Inferior parietal cortex (tissue), 1 donor: ENCODE measurements around the gene POLD4.
"Not testable (repeated sequence)": the region's sequence is repeated elsewhere in the genome, so short reads cannot be mapped to it uniquely, and the experiment has no call there.

ENCODE experiments used
- DNase-seq: peaks from one replicate; pipeline ENCODE4 v3.0.0-alpha.2; 2016; ENCODE audit errors: extremely low spot score

The POLD4 gene

GRCh38 chr11:67353317-67354074 is at the start of gene POLD4:
POLD4 (minus strand) TSS chr11:67353546; CDS start chr11:67353399, 147 bp downstream.
- peak; percentile 90 for DNase-seq

DNA sequence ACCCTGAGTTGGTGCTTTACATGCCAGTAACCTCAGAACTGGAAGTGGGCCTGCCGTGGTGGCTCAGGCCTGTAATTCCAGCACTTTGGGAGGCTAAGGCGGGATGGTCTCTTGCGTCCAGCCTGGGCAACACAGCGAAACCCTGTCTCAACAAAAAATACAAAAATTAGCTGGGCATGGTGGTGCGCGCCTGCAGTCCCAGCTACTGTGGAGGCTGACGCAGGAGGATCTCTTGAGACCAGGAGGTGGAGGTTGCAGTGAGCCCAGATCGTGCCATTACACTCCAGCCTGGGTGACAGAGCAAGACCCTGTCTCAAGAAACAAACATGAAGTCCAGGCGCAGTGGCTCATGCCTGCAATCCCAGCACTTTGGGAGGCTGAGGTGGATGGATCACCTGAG is 49.7 kb upstream of the POLD4 start:
- not testable (repeated sequence) for DNase-seq

- not testable (repeated sequence) for DNase-seq
Measured at GRCh38 chr11:67402192-67402839, 49.0 kb upstream of the POLD4 start.

DNA sequence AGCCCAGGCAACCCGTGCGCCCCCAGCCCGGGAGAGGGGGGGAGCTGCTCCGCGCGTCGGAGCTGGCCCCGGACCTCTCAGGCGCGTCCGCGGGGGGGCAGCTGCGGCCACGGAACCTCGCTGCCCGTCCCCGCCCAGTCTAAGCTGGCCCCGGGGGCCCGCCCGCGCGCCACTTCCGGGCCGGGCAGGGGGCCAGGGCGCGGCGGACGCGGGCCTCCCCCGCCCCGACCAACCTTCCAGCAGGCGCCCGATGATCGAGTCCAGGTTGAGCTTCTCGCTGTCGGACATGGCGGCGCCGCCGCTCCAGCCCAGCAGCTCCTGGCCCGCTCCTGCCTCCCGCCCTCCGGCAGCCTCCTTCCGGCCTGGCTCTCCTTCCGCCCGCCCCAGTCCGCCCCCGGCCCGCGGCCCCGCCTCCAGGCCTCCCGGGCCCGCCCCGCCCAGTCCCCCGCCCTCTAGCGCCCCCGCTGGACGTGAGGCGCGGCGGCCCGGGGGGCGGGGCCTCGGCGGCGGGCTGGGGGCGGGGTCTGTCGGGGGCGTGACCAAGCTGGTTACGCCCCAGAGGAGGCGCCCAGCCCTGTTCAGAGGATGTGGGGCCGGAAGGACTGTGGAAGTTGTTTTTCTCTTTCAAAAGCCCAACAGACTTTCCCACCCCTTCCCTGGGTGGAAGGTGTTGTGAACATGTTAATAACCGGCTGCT is 48.3 kb upstream of the POLD4 start, which contains the start of gene PPP1CA:
PPP1CA (minus strand) TSS at position 364 of the 697 bp plus-strand sequence; CDS start at position 288, 76 bp downstream.
- DNase-seq = peak; percentile 82

DNA sequence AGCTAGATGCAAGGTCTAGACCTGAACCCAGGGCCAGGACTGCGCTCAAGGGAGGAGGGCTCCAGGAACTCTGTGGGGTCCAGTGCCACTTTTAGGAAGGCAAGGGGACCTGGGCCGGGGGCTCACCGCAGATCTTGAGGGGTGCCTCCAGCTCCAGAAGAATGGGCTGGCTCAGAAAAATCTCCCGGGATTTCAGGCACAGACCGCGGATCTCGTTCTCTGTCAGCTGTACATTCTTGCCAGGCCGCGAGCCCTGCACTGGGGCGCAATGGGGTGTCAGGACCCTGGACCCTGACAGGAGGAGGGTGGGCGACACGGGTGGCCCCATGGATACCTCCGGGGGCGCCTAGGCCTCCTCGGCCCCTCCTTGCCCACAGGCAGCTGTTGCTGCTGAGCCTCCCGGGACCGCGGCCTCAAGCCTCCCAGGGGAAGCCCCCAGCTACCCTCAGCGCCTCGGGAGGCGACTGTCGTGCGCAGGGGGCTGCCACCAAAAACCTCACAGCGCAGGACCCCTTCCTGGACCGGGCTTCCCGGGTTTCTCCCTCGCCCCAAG is 47.7 kb upstream of the POLD4 start:
- DNase-seq = no peak

DNA sequence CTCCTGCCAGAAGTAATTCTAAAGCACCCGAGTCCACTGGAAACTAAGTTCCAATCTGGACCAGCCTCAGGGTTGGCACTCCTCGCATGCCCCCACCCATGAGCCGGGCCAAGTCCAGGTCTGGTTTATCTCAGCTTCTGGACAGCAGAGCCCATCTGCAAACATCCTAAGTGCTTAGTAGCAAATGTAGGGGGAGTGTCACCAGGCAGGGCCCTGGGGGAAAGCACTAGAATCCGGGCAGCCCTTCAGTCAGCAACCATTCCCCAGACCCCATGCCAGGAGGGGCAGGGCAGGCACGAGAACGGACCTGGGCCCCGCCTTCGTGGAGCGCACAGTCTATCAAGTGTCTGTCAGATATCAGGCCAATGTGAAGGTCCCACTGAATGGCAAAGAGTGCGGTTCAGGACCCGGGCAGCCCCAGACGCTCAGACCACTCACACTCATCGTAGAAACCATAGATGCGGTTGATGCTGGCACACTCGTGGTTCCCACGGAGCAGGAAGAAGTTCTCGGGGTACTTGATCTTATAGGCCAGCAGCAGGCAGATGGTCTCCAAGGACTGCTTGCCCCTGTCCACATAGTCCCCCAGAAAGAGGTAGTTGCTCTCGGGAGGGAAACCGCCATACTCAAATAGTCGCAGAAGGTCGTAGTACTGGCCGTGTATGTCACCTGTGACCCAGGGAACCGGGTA is 47.0 kb upstream of the POLD4 start:
- no peak for DNase-seq

GRCh38 chr11:67398661-67399563 is 45.6 kb upstream of the POLD4 start:
- no peak for DNase-seq

- DNase-seq = no peak
Measured at GRCh38 chr11:67397986-67398660, 44.8 kb upstream of the POLD4 start.

DNA sequence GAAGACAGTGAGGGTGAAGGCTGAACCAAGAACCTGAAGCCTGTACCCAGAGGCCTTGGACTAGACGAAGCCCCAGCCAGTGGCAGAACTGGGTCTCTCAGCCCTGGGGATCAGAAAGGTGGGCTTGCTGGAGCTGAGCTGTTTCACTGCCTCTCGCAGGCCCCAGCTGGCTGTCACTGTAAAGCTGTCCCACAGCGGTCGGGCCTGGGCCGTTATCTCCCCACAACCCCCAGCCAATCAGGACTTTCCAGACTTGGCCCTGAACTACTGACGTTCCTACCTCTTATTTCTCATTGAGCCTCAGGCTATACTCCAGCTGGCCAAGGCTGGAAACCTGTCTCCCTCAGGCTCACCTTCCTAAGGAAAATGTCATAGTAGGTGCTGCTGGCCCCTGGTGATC is 44.2 kb upstream of the POLD4 start:
- DNase-seq = no peak

DNA sequence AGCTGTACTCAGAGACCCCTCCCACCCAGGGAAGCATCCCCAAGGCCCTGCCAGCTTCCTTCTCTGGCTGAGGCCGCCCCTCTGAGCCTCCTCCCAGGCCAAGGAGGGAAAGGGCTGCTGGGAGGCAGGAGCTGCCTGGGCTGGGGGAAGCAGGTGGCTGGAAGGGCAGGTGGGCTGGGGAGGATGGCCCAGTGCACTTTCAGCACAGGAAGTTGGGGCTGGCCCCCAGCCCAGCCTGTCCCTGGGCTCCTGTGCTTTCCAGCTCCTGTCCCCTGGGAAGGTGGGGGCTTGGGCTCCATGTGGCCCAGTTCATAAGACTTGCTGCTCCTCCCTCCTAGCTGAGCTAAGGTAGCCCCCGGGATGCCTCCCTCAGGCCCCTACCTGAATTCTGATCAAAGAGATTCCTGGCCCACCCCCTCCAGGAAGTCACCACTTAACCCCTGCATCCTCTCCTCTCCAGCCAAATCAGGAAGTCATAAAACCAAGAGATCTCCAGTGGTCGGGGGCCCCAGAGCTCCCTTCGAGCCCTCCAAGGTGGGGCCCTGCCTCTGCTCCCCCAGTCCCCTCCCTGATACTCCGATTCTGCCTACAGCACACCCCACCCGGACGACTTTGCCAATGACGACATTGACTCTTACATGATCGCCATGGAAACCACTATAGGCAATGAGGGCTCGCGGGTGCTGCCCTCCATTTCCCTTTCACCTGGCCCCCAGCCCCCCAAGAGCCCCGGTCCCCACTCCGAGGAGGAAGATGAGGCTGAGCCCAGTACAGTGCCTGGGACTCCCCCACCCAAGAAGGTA is 43.4 kb upstream of the POLD4 start:
- DNase-seq = no peak

DNA sequence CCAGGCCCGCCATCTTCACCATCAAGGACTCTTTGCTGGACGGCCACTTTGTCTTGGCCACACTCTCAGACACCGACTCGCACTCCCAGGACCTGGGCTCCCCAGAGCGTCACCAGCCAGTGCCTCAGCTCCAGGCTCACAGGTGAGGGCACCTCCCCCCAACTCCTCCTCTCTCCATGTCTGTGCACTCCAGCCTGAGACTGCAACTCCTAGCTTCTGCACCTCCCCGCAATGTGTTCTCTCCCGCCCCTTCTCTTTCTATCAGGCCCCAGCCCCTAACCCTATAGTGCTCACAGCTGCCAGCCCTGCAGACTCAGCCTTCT is 42.9 kb upstream of the POLD4 start:
- DNase-seq = no peak

DNA sequence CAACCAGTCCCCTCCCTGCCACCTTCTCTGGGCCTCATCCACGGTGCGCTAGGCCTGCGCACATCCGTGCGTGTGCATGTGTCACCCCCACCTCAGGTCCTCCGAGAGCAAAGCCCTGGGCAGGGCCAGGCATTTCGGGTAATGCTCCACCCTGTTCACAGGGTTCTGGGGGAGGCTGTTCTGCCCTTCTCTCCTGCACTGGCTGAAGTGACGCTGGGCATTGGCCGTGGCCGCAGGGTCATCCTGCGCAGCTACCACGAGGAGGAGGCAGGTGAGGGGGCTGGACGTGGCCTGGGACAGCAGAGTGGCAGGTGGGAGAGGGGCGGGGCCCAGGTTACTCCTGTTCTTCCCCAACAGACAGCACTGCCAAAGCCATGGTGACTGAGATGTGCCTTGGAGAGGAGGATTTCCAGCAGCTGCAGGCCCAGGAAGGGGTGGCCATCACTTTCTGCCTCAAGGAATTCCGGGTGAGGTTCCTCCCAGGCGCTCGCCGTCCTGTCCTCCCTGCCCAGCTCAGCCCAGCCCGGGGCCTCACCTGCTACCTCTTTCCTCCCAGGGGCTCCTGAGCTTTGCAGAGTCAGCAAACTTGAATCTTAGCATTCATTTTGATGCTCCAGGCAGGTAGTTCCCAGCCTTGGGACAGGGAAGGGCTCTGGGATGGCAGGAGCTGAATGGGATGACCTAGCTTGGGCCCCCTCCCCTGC is 42.4 kb upstream of the POLD4 start:
- no peak for DNase-seq

DNA sequence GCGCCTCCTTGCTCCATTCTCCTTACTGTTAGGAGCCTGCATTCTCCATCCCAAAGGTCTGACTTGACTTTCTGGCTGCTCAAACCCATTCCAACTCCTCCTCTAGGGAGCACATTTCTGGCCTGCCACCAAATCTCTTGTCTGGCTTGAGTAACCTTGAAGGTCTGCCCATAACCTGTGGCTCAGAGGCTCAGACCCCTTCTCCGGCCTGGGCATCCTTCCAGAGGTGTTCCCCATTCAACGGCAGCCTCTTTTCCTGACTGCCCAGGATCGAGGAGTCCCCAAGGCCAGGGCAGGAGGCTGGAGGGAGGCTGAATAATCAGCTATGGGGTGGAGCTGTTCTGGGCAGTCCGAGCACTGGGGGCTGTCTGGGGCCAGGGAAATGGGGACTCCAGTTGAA is 40.6 kb upstream of the POLD4 start:
- no peak for DNase-seq

GRCh38 chr11:67393437-67393836 is 40.1 kb upstream of the POLD4 start:
- no peak for DNase-seq

DNA sequence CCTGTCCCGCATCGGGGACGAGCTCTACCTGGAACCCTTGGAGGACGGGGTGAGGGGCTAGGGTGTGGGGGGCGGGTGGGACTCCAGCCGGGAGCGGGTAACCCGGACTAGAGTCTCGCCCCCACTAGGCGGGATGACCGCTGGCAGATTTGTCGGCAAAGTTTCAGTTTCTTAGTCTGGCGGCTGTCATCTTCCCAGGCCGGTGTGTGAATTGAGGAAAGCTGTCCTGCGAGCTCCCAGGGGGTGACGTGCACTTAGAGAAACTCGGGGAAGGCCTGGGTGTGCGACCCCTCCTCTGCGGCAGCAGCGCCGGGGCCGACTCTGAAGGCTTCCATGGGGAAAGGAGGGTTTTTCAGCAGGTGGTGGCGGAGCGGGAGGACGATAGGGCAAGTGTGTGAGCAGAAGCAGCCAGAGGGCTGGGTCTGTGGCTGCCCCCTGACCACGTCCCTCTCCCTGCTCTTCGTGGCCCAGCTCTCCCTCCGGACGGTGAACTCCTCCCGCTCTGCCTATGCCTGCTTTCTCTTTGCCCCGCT is 38.9 kb upstream of the POLD4 start:
- DNase-seq = no peak

DNA sequence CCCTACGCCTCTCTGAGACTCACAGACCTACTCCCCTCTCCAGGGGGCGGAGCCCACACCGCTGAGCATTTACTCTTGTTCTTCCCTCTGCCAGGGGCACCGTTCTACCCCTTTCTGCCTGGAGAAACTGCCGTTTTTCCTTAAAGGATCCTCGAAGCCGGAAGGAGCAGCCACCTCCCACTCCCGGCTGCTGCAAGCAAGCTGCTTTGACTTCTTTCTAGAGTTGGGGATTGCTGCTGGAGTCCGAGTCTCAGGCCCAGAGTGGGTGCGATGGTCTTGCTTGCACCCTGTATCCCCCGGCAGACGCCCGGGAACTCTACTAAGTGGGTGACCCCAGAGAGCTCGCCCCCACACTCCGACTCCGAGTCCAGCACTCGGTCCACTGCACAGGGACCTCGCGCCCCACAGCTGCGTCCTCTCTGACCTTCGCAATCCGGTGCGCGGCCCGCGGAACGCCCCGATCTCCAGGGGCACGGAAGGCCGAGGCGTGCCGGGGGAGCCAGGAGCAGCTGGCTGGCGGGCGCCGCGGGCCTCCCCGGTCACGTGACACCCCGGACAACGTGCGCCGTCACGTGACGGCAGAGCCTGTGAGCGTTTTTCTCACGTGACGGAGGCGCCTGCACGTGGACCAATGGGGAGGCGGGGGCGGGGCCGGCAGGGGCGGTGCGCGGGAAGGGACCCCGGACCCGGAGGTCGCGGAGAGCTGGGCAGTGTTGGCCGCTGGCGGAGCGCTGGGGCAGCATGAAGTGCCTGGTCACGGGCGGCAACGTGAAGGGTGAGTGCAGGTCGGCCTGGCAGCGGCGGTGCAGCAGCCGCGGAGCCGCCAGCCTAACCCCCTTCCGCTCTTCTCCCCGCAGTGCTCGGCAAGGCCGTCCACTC is 38.2 kb upstream of the POLD4 start, which contains the start of gene RAD9A:
RAD9A (plus strand) TSS at position 683 of the 879 bp plus-strand sequence; CDS start at position 742, 59 bp downstream.
- DNase-seq = peak; percentile 95

DNA sequence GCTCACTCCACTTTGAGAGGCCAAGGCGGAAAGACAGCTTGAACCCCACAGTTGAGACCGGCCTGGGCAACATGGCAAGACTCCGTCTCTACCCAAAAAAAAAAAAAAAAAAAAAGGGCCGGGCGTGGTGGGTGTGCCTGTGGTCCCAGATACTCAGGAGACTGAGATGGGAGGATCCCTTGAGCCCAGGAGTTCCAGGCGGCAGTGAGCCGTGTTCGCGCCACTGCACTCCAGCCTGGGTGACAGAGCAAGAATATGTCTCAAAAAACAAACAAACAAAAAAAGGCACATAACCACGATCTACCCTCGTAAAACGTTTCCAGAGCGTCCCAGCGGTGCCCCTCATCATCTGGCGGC is 37.6 kb upstream of the POLD4 start:
- no peak for DNase-seq
